ENCODE measurements around the gene TMEM74B. TPM values are rescaled to one million over a fixed set of nuclear protein-coding genes. Genes with fewer than 3 reads are reported as not detected.

Gene TMEM74B
- total and polyA plus RNA-seq, 12 donors: 1.5 to 17.5 (median 2.4) TPM

DNA sequence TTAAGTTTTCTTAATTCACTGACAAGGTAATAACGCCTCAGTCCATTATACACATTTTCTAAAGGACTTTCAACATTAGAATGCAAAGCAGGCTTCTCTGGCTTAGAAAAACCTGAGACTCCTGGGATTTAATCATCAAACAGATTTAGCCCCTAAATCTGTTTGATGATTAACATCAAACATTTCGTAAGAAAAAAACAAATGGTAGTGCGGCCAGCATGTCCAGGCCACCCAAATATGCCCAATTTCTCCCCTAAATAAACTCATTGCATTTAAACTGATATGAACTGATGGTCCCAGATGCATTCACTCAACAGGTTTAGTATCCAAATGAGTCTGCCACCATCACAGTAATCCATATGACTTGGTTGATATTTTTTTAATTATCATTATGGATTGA, 6.2 kb downstream of the TMEM74B start:
- no peak for DNase-seq
- 93 to 95% methylated on average over 3 of the region's 3 CpGs for WGBS, 2 donors
- Histone ChIP-seq H3K4me3 (no peak overlapping the region), H3K27ac (no peak overlapping the region), H3K4me1 (peaks cover 0 to 9% (median 0%) of the 10 kb centered on the region in 9 donors), H3K9me3 (no peaks in the 10 kb centered on the region), H3K27me3 (peaks cover 0 to 4% (median 0%) of the 10 kb centered on the region in 7 donors), H3K36me3 (peaks cover 0 to 49% (median 0%) of the 10 kb centered on the region in 9 donors)
- TF ChIP-seq, protein P1, sequence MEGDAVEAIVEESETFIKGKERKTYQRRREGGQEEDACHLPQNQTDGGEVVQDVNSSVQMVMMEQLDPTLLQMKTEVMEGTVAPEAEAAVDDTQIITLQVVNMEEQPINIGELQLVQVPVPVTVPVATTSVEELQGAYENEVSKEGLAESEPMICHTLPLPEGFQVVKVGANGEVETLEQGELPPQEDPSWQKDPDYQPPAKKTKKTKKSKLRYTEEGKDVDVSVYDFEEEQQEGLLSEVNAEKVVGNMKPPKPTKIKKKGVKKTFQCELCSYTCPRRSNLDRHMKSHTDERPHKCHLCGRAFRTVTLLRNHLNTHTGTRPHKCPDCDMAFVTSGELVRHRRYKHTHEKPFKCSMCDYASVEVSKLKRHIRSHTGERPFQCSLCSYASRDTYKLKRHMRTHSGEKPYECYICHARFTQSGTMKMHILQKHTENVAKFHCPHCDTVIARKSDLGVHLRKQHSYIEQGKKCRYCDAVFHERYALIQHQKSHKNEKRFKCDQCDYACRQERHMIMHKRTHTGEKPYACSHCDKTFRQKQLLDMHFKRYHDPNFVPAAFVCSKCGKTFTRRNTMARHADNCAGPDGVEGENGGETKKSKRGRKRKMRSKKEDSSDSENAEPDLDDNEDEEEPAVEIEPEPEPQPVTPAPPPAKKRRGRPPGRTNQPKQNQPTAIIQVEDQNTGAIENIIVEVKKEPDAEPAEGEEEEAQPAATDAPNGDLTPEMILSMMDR (IDR thresholded peaks at IDR 0.05): no peak
- ATAC-seq: no peak
- intact Hi-C loops (cut with DNase I): loop anchor here in 1 of 10 donors (5.0 kb wide), 1 partner anchor 34 kb away; no protein-coding TSS in a partner anchor

DNA sequence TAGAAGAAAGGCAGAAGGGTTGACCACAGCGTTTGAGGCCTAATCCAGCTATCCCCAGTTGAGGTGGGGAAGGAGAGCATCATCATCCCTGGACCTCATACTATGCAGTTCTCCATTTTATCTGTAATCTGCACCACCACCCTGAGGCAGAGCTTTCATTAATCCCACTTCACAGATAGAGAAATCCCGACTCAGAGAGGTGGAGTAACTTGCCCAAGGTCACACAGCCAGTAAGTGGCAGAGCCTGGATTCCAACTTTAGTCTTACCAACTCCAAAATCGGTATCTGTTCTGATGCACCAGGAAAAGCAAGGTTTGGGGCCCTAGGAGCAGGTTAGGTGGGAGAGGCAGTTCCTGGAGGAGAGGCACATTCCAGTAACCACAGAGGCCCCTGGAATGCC, 6.7 kb downstream of the TMEM74B start:
- WGBS, 2 donors: 75 to 81% methylated on average over 3 of the region's 3 CpGs
- peaks cover 0 to 9% (median 0%) of the 10 kb centered on the region in 9 donors for H3K4me1 ChIP-seq
- H3K4me3 ChIP-seq: no peak overlapping the region
- no peak for ATAC-seq
- TF ChIP-seq, protein P1 (IDR thresholded peaks at IDR 0.05): no peak
- intact Hi-C loops (cut with DNase I): loop anchor here in 1 of 10 donors (5.0 kb wide), 1 partner anchor 34 kb away; no protein-coding TSS in a partner anchor
- H3K27ac ChIP-seq: no peak overlapping the region
- no peak for DNase-seq
- H3K9me3 ChIP-seq: no peaks in the 10 kb centered on the region
- peaks cover 0 to 54% (median 0%) of the 10 kb centered on the region in 9 donors for H3K36me3 ChIP-seq
- no peaks in the 10 kb centered on the region for H3K27me3 ChIP-seq

DNA sequence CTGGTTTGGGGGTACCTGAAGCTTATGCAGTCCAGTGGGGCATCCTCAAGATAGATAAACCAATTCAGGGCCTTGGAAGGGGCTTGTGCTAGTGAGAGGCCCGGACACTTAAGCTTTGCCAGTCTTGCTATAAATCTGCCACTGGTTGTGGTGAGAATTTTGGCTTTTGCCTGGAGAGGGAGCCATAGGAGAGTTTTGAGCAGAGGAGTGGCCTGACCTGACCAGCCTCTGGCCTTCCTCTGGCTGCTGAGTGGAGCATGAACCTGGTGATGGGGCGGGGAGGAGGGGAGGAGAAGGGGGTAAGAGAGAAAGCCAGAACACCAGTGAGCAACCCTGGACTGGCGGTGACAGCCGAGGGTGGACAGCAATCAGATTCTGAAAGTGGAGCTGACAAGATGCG, 7.1 kb downstream of the TMEM74B start:
- intact Hi-C loops (cut with DNase I): loop anchor here in 1 of 10 donors (5.0 kb wide), 1 partner anchor 35 kb away; no protein-coding TSS in a partner anchor
- Histone ChIP-seq H3K27ac (no peak overlapping the region), H3K4me1 (peaks cover 0 to 8% (median 0%) of the 10 kb centered on the region in 9 donors), H3K4me3 (no peak overlapping the region), H3K36me3 (peaks cover 0 to 58% (median under 1%) of the 10 kb centered on the region in 9 donors), H3K27me3 (no peaks in the 10 kb centered on the region), H3K9me3 (no peaks in the 10 kb centered on the region)
- 78 to 83% methylated on average over 5 of the region's 5 CpGs for WGBS, 2 donors
- TF ChIP-seq, protein P1 (IDR thresholded peaks at IDR 0.05): peak in 2 of 9 donors; percentile 11 to 16
- DNase-seq (no peak), ATAC-seq (no peak)

DNA sequence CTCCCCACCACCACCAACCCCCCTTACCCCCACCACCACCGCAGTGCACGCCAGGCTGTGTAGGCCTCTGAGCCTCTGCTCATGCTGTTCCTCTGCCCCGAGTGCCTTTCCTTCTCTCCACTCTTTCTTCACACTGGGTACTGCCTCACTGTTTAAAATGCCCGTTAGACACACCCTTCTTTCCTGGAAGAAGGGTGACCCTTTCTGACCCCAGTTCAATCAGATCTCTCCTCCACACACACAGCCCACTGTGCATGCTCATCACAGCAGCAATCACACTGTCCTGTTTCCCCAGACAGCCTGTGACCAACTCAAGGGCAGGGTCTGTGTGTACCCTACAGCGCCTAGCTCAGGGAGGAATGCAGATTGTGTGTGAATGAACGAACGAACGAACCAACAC, 10.0 kb downstream of the TMEM74B start:
- ATAC-seq (no peak), DNase-seq (no peak)
- peaks cover 0 to 82% (median 17%) of the 10 kb centered on the region in 9 donors for H3K36me3 ChIP-seq
- WGBS, 2 donors: 92 to 94% methylated on average over 8 of the region's 8 CpGs
- H3K27me3 ChIP-seq: no peaks in the 10 kb centered on the region
- H3K27ac ChIP-seq: no peak overlapping the region
- no peak overlapping the region for H3K4me3 ChIP-seq
- no peaks in the 10 kb centered on the region for H3K4me1 ChIP-seq
- TF ChIP-seq, protein P1 (IDR thresholded peaks at IDR 0.05): no peak
- intact Hi-C loops (cut with DNase I): loop anchor here in 1 of 10 donors (5.0 kb wide), 1 partner anchor 38 kb away; no protein-coding TSS in a partner anchor
- no peaks in the 10 kb centered on the region for H3K9me3 ChIP-seq
